Mucosa of descending colon (tissue), 3 donors: ENCODE results near the gene TYW5. TPM values are rescaled to one million over a fixed set of nuclear protein-coding genes. Genes with fewer than 3 reads are reported as not detected.
A peak's percentile ranks its signal among the peaks of the same experiment; 100 is the strongest.

ENCODE experiments used
- ATAC-seq: fragments of 200-7000 bp; cut with Tn5 transposase; one replicate; pipeline ENCODE4 v1.9.1; 2020; ENCODE audit warnings: mild to moderate bottlenecking, moderate library complexity
- DNase-seq, 3 donors: peaks; one replicate each; pipeline ENCODE4 v3.0.0-alpha.2; 2020
- H3K36me3 ChIP-seq: fragments of 200-600 bp; one replicate; pipeline ENCODE4 v1.8.0; 2021; ENCODE audit warnings: low read depth, mild to moderate bottlenecking
- H3K4me1 ChIP-seq: fragments of 200-600 bp; one replicate; pipeline ENCODE4 v1.8.0; 2021; ENCODE audit warnings: low read depth, mild to moderate bottlenecking
- H3K4me3 ChIP-seq: fragments of 200-600 bp; one replicate; pipeline ENCODE4 v1.8.0; 2021; ENCODE audit warnings: mild to moderate bottlenecking
- H3K9me3 ChIP-seq: fragments of 200-600 bp; one replicate; pipeline ENCODE4 v1.8.0; 2021; ENCODE audit warnings: mild to moderate bottlenecking
- intact Hi-C, 2 donors: fragments of 100-400 bp; cut with DNase I in 1 of 2; cut with micrococcal nuclease in 1 of 2; formaldehyde crosslinking; loops; one replicate each; pipeline versions ENCODE4 v1.11.0 to v1.11.1; 2022; cut with DNase I, micrococcal nuclease
- long read RNA-seq, 2 donors: library from polyadenylated mRNA; unstranded; transcript quantifications; one replicate each; pipeline ENCODE4 v2.0.0, GENCODE V29; 2019 to 2021
- total RNA-seq, 3 donors: library from RNA; stranded (reverse); fragmentation: NEBNext Ultra II Directional in 2 of 3; extraction: Animal tissue kit (Norgen Biotek cat#: 25700) in 2 of 3; gene quantifications; one replicate each; pipeline versions ENCODE4 v1.2.1 to v1.2.4, GENCODE V29; 2021 to 2023
- TF ChIP-seq, protein P1 (sequence below): fragments of 200-600 bp; IDR thresholded peaks from one replicate; pipeline ENCODE4 v1.8.0; 2022; ENCODE audit warnings: antibody characterized with exemption, mild to moderate bottlenecking
- donor health status: DM: no; HTN: no; CAD: no; lungs with moderate emphysema.
- donor health status: DM: no; HTN: no; CAD: no.
- donor health status: DM: no; HTN: yes; CAD: no.

TYW5 gene, protein sequence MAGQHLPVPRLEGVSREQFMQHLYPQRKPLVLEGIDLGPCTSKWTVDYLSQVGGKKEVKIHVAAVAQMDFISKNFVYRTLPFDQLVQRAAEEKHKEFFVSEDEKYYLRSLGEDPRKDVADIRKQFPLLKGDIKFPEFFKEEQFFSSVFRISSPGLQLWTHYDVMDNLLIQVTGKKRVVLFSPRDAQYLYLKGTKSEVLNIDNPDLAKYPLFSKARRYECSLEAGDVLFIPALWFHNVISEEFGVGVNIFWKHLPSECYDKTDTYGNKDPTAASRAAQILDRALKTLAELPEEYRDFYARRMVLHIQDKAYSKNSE
- total RNA-seq, result 10 to 100 TPM in 1 of 3 donors, 1 to 10 TPM in 2; 6.6 to 10.9 (median 7.2) TPM
- long read RNA-seq, donor 1, full-length matches to known transcripts, result 2 of 3 reads
- long read RNA-seq, donor 1, partial matches to known transcripts, result 1 of 3 reads
- long read RNA-seq, donor 1, other reads (novel, unspliced or antisense), result 0 of 3 reads
- long read RNA-seq, donor 2, result 0 reads

DNA sequence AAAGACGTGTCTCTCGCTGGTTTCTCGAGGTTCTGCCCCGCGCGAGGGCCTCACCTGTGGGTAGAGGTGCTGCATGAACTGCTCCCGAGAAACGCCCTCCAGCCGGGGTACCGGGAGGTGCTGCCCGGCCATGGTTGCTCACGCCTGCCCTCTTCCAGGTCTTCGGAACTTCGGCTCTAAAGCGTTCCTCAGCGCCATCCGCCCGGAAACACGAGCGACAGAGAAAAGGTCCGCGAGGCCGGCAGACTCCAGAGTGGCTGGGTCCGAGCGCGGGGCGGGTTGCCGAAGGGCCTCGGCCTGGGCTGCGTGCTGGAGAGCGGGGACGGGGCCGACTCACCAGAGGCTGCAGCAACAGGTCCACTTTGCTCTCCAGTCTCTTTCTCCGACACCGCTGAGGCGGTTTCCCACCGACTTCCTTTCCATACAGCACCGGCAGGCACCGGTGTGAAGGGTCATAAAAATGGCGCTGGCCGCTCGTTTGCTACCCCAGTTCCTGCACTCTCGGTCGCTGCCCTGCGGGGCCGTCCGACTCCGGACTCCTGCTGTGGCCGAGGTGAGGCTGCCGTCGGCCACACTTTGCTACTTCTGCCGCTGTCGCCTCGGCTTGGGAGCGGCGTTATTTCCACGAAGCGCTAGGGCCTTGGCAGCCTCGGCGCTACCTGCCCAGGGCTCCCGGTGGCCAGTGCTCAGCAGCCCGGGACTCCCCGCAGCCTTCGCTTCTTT, at the start of gene TYW5, which contains the start of gene MAIP1:
TSS of gene TYW5 (minus strand) at position 153 of the 723 bp plus-strand sequence. CDS start at position 132, 21 bp downstream.
TSS of gene MAIP1 (plus strand) at position 244 of the 723 bp plus-strand sequence. CDS start at position 461, 217 bp downstream.
- intact Hi-C loops, result no loop called here
- Histone ChIP-seq H3K4me3 (peak within 1 kb of the TSS; percentile 78), H3K36me3 (no peaks in the 10 kb centered on the region), H3K4me1 (peaks cover 20% of the 10 kb centered on the region), H3K9me3 (no peaks in the 10 kb centered on the region)
- ATAC-seq (peak; percentile 96), DNase-seq (peak; percentile 86 to 90 (median 89))
- TF ChIP-seq, protein P1, sequence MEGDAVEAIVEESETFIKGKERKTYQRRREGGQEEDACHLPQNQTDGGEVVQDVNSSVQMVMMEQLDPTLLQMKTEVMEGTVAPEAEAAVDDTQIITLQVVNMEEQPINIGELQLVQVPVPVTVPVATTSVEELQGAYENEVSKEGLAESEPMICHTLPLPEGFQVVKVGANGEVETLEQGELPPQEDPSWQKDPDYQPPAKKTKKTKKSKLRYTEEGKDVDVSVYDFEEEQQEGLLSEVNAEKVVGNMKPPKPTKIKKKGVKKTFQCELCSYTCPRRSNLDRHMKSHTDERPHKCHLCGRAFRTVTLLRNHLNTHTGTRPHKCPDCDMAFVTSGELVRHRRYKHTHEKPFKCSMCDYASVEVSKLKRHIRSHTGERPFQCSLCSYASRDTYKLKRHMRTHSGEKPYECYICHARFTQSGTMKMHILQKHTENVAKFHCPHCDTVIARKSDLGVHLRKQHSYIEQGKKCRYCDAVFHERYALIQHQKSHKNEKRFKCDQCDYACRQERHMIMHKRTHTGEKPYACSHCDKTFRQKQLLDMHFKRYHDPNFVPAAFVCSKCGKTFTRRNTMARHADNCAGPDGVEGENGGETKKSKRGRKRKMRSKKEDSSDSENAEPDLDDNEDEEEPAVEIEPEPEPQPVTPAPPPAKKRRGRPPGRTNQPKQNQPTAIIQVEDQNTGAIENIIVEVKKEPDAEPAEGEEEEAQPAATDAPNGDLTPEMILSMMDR, result no peak

DNA sequence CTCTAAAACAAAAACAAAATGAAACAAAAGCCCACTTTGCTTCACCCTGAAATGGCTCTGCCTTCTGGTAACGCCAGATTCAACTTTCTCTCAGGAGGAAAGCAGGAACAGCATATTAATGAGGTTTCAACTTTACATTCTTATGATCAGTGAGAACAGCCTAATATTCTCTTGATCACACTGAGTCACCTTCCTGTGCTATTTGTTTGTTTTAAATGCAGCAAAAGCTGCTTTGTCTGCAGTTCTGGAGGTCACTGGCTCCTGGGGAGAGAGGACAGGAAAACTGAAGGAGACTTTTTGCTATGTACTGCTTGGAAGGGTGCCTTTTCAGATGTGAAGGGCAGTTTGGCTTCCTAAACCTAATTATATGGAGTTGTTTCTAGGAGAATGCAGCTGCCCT, 48.2 kb upstream of the TYW5 start:
- H3K9me3 ChIP-seq, result no peaks in the 10 kb centered on the region
- DNase-seq (no peak), ATAC-seq (no peak)
- H3K36me3 ChIP-seq, result no peaks in the 10 kb centered on the region
- H3K4me3 ChIP-seq, result no peak overlapping the region
- TF ChIP-seq, protein P1, result no peak
- intact Hi-C loops, result no loop called here
- H3K4me1 ChIP-seq, result no peaks in the 10 kb centered on the region

DNA sequence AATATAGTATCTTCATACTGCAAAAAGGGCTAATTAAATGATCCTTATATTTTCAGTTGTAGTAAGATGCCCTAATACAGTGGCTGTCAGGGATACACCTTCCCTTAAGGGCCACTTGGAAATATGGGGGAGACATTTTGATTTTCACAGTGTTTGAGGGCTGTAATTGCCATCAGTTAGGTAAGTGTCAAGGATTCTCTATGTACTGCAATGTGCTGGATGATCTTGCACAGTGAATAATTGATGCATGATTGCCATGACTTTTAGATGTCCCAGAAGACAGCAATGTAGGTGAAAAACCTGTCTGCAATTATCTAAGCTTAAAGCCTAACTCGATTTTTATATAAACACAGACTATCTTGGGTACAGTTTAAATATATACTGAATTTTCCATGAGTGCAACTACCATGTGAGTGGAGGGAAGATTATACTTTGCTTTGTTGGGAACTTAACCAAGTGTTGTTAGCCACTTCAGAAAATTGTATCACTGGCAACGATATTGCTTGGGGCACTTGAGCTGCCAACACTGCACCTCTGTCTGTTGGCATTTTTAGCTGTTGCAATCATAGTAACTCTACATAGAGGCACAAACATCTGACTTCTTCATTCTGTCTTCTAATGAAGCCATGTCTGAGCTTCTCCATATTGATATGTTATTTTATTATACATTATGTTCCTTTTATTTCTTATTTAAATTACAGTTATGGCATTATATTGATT, 45.3 kb upstream of the TYW5 start:
- Histone ChIP-seq H3K4me3 (no peak overlapping the region), H3K36me3 (no peaks in the 10 kb centered on the region), H3K4me1 (no peaks in the 10 kb centered on the region), H3K9me3 (no peaks in the 10 kb centered on the region)
- ATAC-seq (no peak), DNase-seq (no peak)
- intact Hi-C loops, result no loop called here
- TF ChIP-seq, protein P1, result no peak

DNA sequence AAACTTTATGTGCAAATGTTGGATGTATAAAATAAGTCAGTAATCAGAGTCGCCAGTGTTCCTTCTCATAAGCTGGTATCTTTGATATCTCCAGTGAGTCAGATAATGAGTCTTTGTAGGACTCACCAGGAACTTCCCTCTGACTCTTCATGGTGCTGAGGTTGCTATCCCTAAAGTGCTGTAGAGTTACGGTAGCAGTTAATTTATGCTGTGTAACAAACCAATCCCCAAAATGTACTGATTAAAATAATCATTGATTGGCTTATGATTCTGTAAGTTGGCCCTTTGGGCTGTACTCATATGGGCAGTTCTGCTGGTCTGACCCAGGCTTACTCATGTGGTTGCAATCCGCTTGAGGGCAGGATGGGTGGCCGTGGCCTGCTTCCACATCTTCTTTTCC, 43.9 kb upstream of the TYW5 start:
- ATAC-seq (no peak), DNase-seq (no peak)
- Histone ChIP-seq H3K4me1 (no peaks in the 10 kb centered on the region), H3K36me3 (no peaks in the 10 kb centered on the region), H3K4me3 (no peak overlapping the region), H3K9me3 (no peaks in the 10 kb centered on the region)
- intact Hi-C loops, result no loop called here
- TF ChIP-seq, protein P1, result no peak

DNA sequence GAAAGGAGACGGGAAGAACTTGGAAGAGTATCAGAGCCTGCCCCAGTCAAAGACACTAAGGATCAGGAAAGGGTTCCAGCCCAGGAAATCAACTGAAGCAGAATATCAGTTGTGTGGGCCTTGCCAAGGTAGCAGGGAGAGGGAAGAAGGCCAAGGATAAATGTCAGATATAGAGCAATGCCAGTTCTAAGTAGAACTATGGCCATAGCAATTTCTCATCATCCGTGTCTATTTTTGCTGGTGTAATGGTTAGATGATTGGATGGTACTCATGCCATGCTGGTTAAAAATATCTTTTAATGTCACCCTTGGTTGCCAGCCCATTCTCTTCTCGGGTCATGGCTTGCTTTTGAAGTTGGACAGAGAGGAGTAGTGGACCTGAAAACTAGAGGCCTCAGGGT, 42.0 kb upstream of the TYW5 start:
- H3K9me3 ChIP-seq, result no peaks in the 10 kb centered on the region
- no peak overlapping the region for H3K4me3 ChIP-seq
- DNase-seq (no peak), ATAC-seq (no peak)
- TF ChIP-seq, protein P1, result no peak
- no peaks in the 10 kb centered on the region for H3K36me3 ChIP-seq
- intact Hi-C loops, result no loop called here
- no peaks in the 10 kb centered on the region for H3K4me1 ChIP-seq
